Stimulated activated CD4-positive, alpha-beta T cell treated with anti-CD3 and anti-CD28 coated beads, Interleukin-1b, Interleukin-23, amount 100 ng/mL, for 1 hour (primary cell): ENCODE data around the gene LMBR1.
"Not testable (repeated sequence)": the region's sequence is repeated elsewhere in the genome, so short reads cannot be mapped to it uniquely, and the experiment has no call there.

Experiments
- DNase-seq, 2 donors: peaks; one replicate each; pipeline ENCODE4 v3.0.0-alpha.2; 2020; ENCODE audit warnings: low read depth in 2 of 2

LMBR1 gene

GRCh38 chr7:156906200-156906649, 13.2 kb upstream of the LMBR1 start:
- no peak for DNase-seq

GRCh38 chr7:156903232-156903909, 10.4 kb upstream of the LMBR1 start:
- no peak for DNase-seq

GRCh38 chr7:156900093-156900492, 7.1 kb upstream of the LMBR1 start:
- DNase-seq: not testable (repeated sequence)

- no peak for DNase-seq
These were observed 6.0 kb upstream of the LMBR1 start for GRCh38 chr7:156898938-156899337.

GRCh38 chr7:156897673-156898072, 4.7 kb upstream of the LMBR1 start:
- DNase-seq: no peak

- no peak for DNase-seq
These were observed 3.5 kb upstream of the LMBR1 start for GRCh38 chr7:156896388-156897022.

GRCh38 chr7:156895024-156895780, 2.2 kb upstream of the LMBR1 start:
- no peak for DNase-seq

GRCh38 chr7:156892081-156892800, 742 bp downstream of the LMBR1 start:
- peak; percentile 20 to 26 for DNase-seq

- DNase-seq: no peak
These were observed 3.2 kb downstream of the LMBR1 start for GRCh38 chr7:156889746-156890145.

- no peak for DNase-seq
These were observed 3.9 kb downstream of the LMBR1 start for GRCh38 chr7:156889089-156889488.

- DNase-seq: no peak
These were observed 6.8 kb downstream of the LMBR1 start for GRCh38 chr7:156886020-156886795.

GRCh38 chr7:156881679-156882078, 11.3 kb downstream of the LMBR1 start:
- DNase-seq: no peak

GRCh38 chr7:156875766-156876165, 17.2 kb downstream of the LMBR1 start:
- DNase-seq: no peak

GRCh38 chr7:156868363-156868762, 24.6 kb downstream of the LMBR1 start:
- DNase-seq: not testable (repeated sequence)

GRCh38 chr7:156865493-156865892, 27.5 kb downstream of the LMBR1 start:
- DNase-seq: no peak

GRCh38 chr7:156862022-156862421, 31.0 kb downstream of the LMBR1 start:
- not testable (repeated sequence) for DNase-seq

GRCh38 chr7:156861212-156861611, 31.8 kb downstream of the LMBR1 start:
- no peak for DNase-seq

- not testable (repeated sequence) for DNase-seq
These were observed 32.9 kb downstream of the LMBR1 start for GRCh38 chr7:156860099-156860498.

- DNase-seq: no peak
These were observed 34.5 kb downstream of the LMBR1 start for GRCh38 chr7:156858523-156858922.

- no peak for DNase-seq
These were observed 35.2 kb downstream of the LMBR1 start for GRCh38 chr7:156857757-156858156.

GRCh38 chr7:156854654-156855053, 38.3 kb downstream of the LMBR1 start:
- no peak for DNase-seq
